Endothelial cell of umbilical vein (primary cell): ENCODE data around the gene ADIPOR2. TPM values are rescaled to one million over a fixed set of nuclear protein-coding genes. Genes with fewer than 3 reads are reported as not detected.

Source experiments
- BruUV-seq: library from RNA; stranded (reverse); fragments of 400-500 nt; replicated peaks from 2 replicates; lab custom pipeline; 2021; lab: Mats Ljungman, UMichigan
- CTCF ChIA-PET: fragments of 300-600, 350-600 bp; sonication (Branson Sonifier 250); formaldehyde crosslinking; loops from one replicate; lab custom pipeline; 2021; ENCODE audit warnings: antibody characterized with exemption, inconsistent platforms; lab: Charles Lee
- POLR2A ChIA-PET: fragments of 300-600, 350-600 bp; sonication (Branson Sonifier 250); formaldehyde crosslinking; loops from one replicate; lab custom pipeline; 2021; ENCODE audit warnings: antibody characterized with exemption, inconsistent platforms; lab: Charles Lee
- DNase-seq: peaks from one replicate; pipeline ENCODE4 v3.0.0-alpha.2; 2011; ENCODE audit warnings: low read depth, low spot score
- FAIRE-seq: peaks from 2 replicates; lab custom pipeline; 2011; peaks lifted over from hg19 to GRCh38; lab: Jason Lieb, UNC
- H2AFZ ChIP-seq: 2 replicates; pipeline ENCODE4 v1.6.0; 2012; ENCODE audit warnings: low read depth, low read length, control low read depth, inconsistent platforms
- H3K27ac ChIP-seq: 2 replicates; pipeline ENCODE4 v1.5.1; 2011; ENCODE audit warnings: low read depth, mild to moderate bottlenecking, control low read depth, low read length, moderate library complexity; ENCODE audit not compliant: insufficient read depth
- H3K27me3 ChIP-seq, 2 experiments: 2 replicates each; pipeline versions ENCODE4 v1.6.0 to v1.6.1; 2011; ENCODE audit warnings: low read length in 2 of 2, mixed read lengths in 1 of 2; ENCODE audit not compliant: control insufficient read depth in 2 of 2, insufficient read depth in 2 of 2
- H3K36me3 ChIP-seq, 2 experiments: 2 replicates in 1 of 2; 3 replicates in 1 of 2; pipeline ENCODE4 v1.5.1; 2011; ENCODE audit warnings: low read length in 2 of 2, mild to moderate bottlenecking in 1 of 2, moderate library complexity in 1 of 2; ENCODE audit not compliant: control insufficient read depth in 2 of 2, insufficient read depth in 2 of 2; ENCODE audit errors: extremely low read depth in 1 of 2
- H3K4me1 ChIP-seq: 3 replicates; pipeline ENCODE4 v1.5.1; 2011; ENCODE audit warnings: mild to moderate bottlenecking, low read length; ENCODE audit not compliant: control insufficient read depth, insufficient read depth; ENCODE audit errors: extremely low read depth
- H3K4me2 ChIP-seq: 2 replicates; pipeline ENCODE4 v1.6.1; 2011; ENCODE audit warnings: low read length, control low read depth, mixed read lengths; ENCODE audit not compliant: insufficient read depth
- H3K4me3 ChIP-seq, 3 experiments: fragments of 200-600 bp in 1 of 3; sonication (generic), shearing (Covaris generic) in 1 of 3; replicated peaks in 1 of 3; 2 replicates each; pipeline ENCODE4 v1.5.1; 2011 to 2016; ENCODE audit warnings: control low read depth in 3 of 3, low read length in 3 of 3, mild to moderate bottlenecking in 2 of 3, inconsistent platforms in 1 of 3, low read depth in 1 of 3, moderate library complexity in 1 of 3; ENCODE audit not compliant: insufficient read depth in 1 of 3
- H3K79me2 ChIP-seq: 2 replicates; pipeline ENCODE4 v1.6.0; 2012; ENCODE audit warnings: low read length, inconsistent platforms; ENCODE audit not compliant: control insufficient read depth, insufficient read depth
- H3K9ac ChIP-seq: replicated peaks from 2 replicates; pipeline ENCODE3; 2011; ENCODE audit warnings: low read length, control low read depth; ENCODE audit not compliant: insufficient read depth; ENCODE audit errors: extremely low read depth
- H3K9me1 ChIP-seq: replicated peaks from 3 replicates; pipeline ENCODE4 v1.6.0; 2011; ENCODE audit warnings: mild to moderate bottlenecking, low read length; ENCODE audit not compliant: control insufficient read depth, insufficient read depth; ENCODE audit errors: extremely low read depth
- H3K9me3 ChIP-seq: replicated peaks from 2 replicates; pipeline ENCODE4 v1.5.1; 2012; ENCODE audit warnings: low read length, inconsistent platforms; ENCODE audit not compliant: control insufficient read depth, insufficient read depth
- H4K20me1 ChIP-seq: replicated peaks from 2 replicates; pipeline ENCODE3; 2011; ENCODE audit warnings: mild to moderate bottlenecking, low read length; ENCODE audit not compliant: control insufficient read depth, insufficient read depth; ENCODE audit errors: extremely low read depth
- CTCF ChIP-seq, 2 donors: IDR thresholded peaks; 1 replicate in 1 of 2; 2 replicates in 1 of 2; pipeline ENCODE4 v1.5.1; 2011; ENCODE audit warnings: low read length in 2 of 2, mild to moderate bottlenecking in 2 of 2, moderate library complexity in 2 of 2, control low read depth in 1 of 2, inconsistent platforms in 1 of 2, low read depth in 1 of 2; ENCODE audit not compliant: insufficient read depth in 1 of 2; ENCODE audit errors: extremely low read depth in 1 of 2
- EZH2 ChIP-seq: IDR thresholded peaks from 2 replicates; pipeline ENCODE4 v1.6.1; 2012; ENCODE audit warnings: borderline replicate concordance, low read depth, mild to moderate bottlenecking, moderate library complexity, low read length, inconsistent platforms; ENCODE audit not compliant: severe bottlenecking
- FOS ChIP-seq: IDR thresholded peaks from 2 replicates; pipeline ENCODE4 v1.6.1; 2011; ENCODE audit warnings: mild to moderate bottlenecking, low read length, moderate library complexity, borderline replicate concordance; ENCODE audit not compliant: insufficient read depth
- GATA2 ChIP-seq: IDR thresholded peaks from 2 replicates; pipeline ENCODE4 v1.7.0; 2011; ENCODE audit warnings: low read depth, mild to moderate bottlenecking, moderate library complexity, mixed read lengths, low read length; ENCODE audit not compliant: insufficient read length, insufficient read depth
- JUN ChIP-seq: IDR thresholded peaks from 2 replicates; pipeline ENCODE4 v1.6.1; 2011; ENCODE audit warnings: borderline replicate concordance, low read depth; ENCODE audit not compliant: insufficient read length, insufficient read depth
- MYC ChIP-seq: IDR thresholded peaks from one replicate; pipeline ENCODE4 v1.6.1; 2011; ENCODE audit warnings: mild to moderate bottlenecking, low read depth, low read length
- POLR2A ChIP-seq: IDR thresholded peaks from 2 replicates; pipeline ENCODE4 v1.6.1; 2012; ENCODE audit warnings: low read depth, mild to moderate bottlenecking, control low read depth, low read length
- POLR2AphosphoS5 ChIP-seq: IDR thresholded peaks from 2 replicates; pipeline ENCODE4 v1.6.1; 2012; ENCODE audit warnings: low read depth, mild to moderate bottlenecking, control low read depth, low read length, moderate library complexity; ENCODE audit not compliant: insufficient read depth
- dilution Hi-C: fragments of 300-500 bp; cut with MboI; formaldehyde crosslinking; loops from one replicate; pipeline ENCODE4 v1.15.0; 2019; ENCODE audit warnings: low sequenced_read_pairs; ENCODE audit not compliant: extremely low pct_ligation_motif_present
- intact Hi-C: fragments of 100-400 bp; cut with micrococcal nuclease; formaldehyde crosslinking; loops from one replicate; pipeline ENCODE4 v1.10.0; 2022
- polyA plus RNA-seq, 4 experiments: library from polyadenylated mRNA; depleted of rRNA in 3 of 4; stranded (reverse) in 3 of 4; unstranded in 1 of 4; fragments of >200 nt; gene quantifications; 2 replicates each; pipeline versions ENCODE4 v1.2.1 to v1.2.3, GENCODE V29; 2011 to 2012; ENCODE audit warnings: missing spikeins in 1 of 4
- total RNA-seq: library from RNA; stranded (reverse); gene quantifications from 2 replicates; pipeline ENCODE4 v1.2.3, GENCODE V29; 2021
- TF ChIP-seq, protein P1 (sequence below): IDR thresholded peaks from 2 replicates; pipeline ENCODE4 v1.6.1; 2011; ENCODE audit not compliant: insufficient read depth, insufficient read length

Gene ADIPOR2
- total and polyA plus RNA-seq, 2 donors (not counting 3 experiments of a cell fraction or from before 2014, with no cell fraction given), result 22.5 to 57.3 TPM

DNA sequence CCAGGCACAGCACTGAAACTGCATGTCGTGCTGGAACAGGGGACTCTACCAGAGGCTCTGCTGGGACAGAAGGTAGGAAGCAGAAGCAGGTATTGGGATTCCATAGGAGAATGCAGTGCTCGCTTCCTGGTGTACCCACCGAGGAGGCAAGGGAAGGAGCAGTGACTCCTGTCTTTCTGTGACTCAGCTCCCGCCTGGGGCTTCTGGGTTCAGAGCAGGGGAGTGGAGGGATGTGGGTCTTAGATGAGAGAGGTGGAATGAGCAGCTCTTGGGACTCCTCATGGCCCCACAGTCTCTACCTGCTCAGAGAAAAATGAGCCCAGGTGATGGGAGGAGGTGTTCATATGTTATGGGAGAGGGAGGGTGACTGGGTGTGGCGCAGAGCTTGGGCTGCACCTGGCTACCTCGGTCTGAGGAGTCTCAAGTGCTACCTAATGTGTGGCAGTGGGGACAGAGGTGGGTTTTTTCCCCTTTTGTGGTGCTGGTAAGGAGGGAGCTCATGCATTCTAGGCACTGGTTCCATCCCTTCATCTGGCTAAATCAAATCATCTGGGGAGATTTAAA lies 35.6 kb upstream of the ADIPOR2 start:
- no peak overlapping the region for H2AFZ ChIP-seq
- no peaks in the 10 kb centered on the region for H3K9me1 ChIP-seq
- dilution Hi-C loops, result no loop called here
- no TSS peak for BruUV-seq
- H3K9me3 ChIP-seq, result no peaks in the 10 kb centered on the region
- no peak overlapping the region for H3K27ac ChIP-seq
- H3K79me2 ChIP-seq, result no peaks in the 10 kb centered on the region
- H3K36me3 ChIP-seq, result no peaks in the 10 kb centered on the region
- no peak overlapping the region for H3K4me3 ChIP-seq
- ChIA-PET CTCF (interaction anchor here (0.6 to 11.4 kb wide), 7 partner anchors 22 to 285 kb away, joined by 3 to 840 read pairs (median 3); no protein-coding TSS in a partner anchor), POLR2A (interaction anchor here (1.5 kb wide), 1 partner anchor 135 kb away, joined by 4 read pairs; no protein-coding TSS in a partner anchor)
- DNase-seq (no peak), FAIRE-seq (no peak)
- H4K20me1 ChIP-seq, result no peaks in the 10 kb centered on the region
- H3K9ac ChIP-seq, result no peak overlapping the region
- H3K4me1 ChIP-seq, result peaks cover 7% of the 10 kb centered on the region
- TF ChIP-seq EZH2 (no peak), POLR2A (no peak), FOS (no peak), JUN (no peak), GATA2 (no peak), POLR2AphosphoS5 (no peak), CTCF (IDR thresholded peaks at IDR 0.05; ENCODE audit: extremely low read depth in 1 of 2, insufficient read depth in 1 of 2, low read depth in 1 of 2, low read length in 2 of 2) (no peak), MYC (no peak)
- TF ChIP-seq, protein P1, sequence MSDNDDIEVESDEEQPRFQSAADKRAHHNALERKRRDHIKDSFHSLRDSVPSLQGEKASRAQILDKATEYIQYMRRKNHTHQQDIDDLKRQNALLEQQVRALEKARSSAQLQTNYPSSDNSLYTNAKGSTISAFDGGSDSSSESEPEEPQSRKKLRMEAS, result no peak
- intact Hi-C loops, result no loop called here
- H3K4me2 ChIP-seq, result no peak overlapping the region
- peaks cover 9 to 11% of the 10 kb centered on the region in 2 experiments for H3K27me3 ChIP-seq
